HEK293T (cell line): ENCODE data around the gene ARHGEF16.

Source experiments
- CTCF ChIA-PET: fragments of 350-600 bp; formaldehyde crosslinking; extraction: SDS; loops from one replicate; lab custom pipeline; 2021; ENCODE audit warnings: antibody characterized with exemption, inconsistent platforms; lab: Yijun Ruan, JAX
- POLR2A ChIA-PET: fragments of 350-600 bp; formaldehyde crosslinking; extraction: SDS; loops from one replicate; lab custom pipeline; 2020; ENCODE audit warnings: antibody characterized with exemption, inconsistent platforms; lab: Yijun Ruan, JAX
- DNase-seq: peaks from one replicate; pipeline ENCODE4 v3.0.0; 2012; ENCODE audit warnings: mixed read lengths; ENCODE audit errors: extremely low spot score
- ARNT ChIP-seq: fragments of 450-650 bp; IDR thresholded peaks from 2 replicates; pipeline ENCODE4 v1.6.1; 2017; ENCODE audit warnings: mild to moderate bottlenecking
- BHLHE40 ChIP-seq: fragments of 450-650 bp; IDR thresholded peaks from 2 replicates; pipeline ENCODE4 v1.6.1; 2016; ENCODE audit warnings: mild to moderate bottlenecking, moderate library complexity, borderline replicate concordance
- CTBP1 ChIP-seq: fragments of 450-650 bp; IDR thresholded peaks from 2 replicates; pipeline ENCODE4 v1.6.1; 2016; ENCODE audit warnings: borderline replicate concordance
- ELF4 ChIP-seq: fragments of 450-650 bp; IDR thresholded peaks from 2 replicates; pipeline ENCODE4 v1.6.1; 2017; ENCODE audit warnings: antibody characterized with exemption
- FOXA1 ChIP-seq: fragments of 450-650 bp; IDR thresholded peaks from 2 replicates; pipeline ENCODE4 v1.6.1; 2016; ENCODE audit warnings: mild to moderate bottlenecking
- FOXK2 ChIP-seq: fragments of 450-650 bp; IDR thresholded peaks from 2 replicates; pipeline ENCODE4 v1.6.1; 2016; ENCODE audit warnings: mild to moderate bottlenecking
- FOXM1 ChIP-seq: fragments of 450-650 bp; IDR thresholded peaks from 2 replicates; pipeline ENCODE4 v1.6.1; 2017; ENCODE audit warnings: mild to moderate bottlenecking, borderline replicate concordance
- HDGF ChIP-seq: fragments of 450-650 bp; IDR thresholded peaks from 2 replicates; pipeline ENCODE4 v1.6.1; 2017; ENCODE audit warnings: antibody characterized with exemption, borderline replicate concordance
- L3MBTL2 ChIP-seq: fragments of 450-650 bp; conservative IDR thresholded peaks from 2 replicates; pipeline ENCODE4 v1.6.1; 2016; ENCODE audit warnings: mild to moderate bottlenecking
- LEF1 ChIP-seq: fragments of 450-650 bp; IDR thresholded peaks from 2 replicates; pipeline ENCODE4 v1.6.1; 2017; ENCODE audit warnings: mild to moderate bottlenecking, borderline replicate concordance
- NFRKB ChIP-seq: fragments of 450-650 bp; IDR thresholded peaks from 2 replicates; pipeline ENCODE4 v1.6.1; 2016; ENCODE audit warnings: mild to moderate bottlenecking, moderate library complexity
- SP1 ChIP-seq: fragments of 450-650 bp; IDR thresholded peaks from 2 replicates; pipeline ENCODE4 v1.6.1; 2017
- SUZ12 ChIP-seq: fragments of 450-650 bp; IDR thresholded peaks from 2 replicates; pipeline ENCODE4 v1.6.1; 2016; ENCODE audit warnings: mild to moderate bottlenecking
- TARDBP ChIP-seq: fragments of 450-650 bp; IDR thresholded peaks from 2 replicates; pipeline ENCODE4 v1.6.1; 2016
- ZNF384 ChIP-seq: fragments of 450-650 bp; IDR thresholded peaks from 2 replicates; pipeline ENCODE4 v1.6.1; 2016
- TF ChIP-seq, protein P1 (sequence below): fragments of 450-650 bp; IDR thresholded peaks from 2 replicates; pipeline ENCODE4 v1.6.1; 2016

Gene ARHGEF16

GRCh38 chr1:3503525-3503886 lies 49.0 kb downstream of the ARHGEF16 start:
- DNase-seq, result no peak
- TF ChIP-seq SUZ12, result no peak
- TF ChIP-seq, protein P1, sequence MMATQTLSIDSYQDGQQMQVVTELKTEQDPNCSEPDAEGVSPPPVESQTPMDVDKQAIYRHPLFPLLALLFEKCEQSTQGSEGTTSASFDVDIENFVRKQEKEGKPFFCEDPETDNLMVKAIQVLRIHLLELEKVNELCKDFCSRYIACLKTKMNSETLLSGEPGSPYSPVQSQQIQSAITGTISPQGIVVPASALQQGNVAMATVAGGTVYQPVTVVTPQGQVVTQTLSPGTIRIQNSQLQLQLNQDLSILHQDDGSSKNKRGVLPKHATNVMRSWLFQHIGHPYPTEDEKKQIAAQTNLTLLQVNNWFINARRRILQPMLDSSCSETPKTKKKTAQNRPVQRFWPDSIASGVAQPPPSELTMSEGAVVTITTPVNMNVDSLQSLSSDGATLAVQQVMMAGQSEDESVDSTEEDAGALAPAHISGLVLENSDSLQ, result no peak
- TF ChIP-seq ZNF384, result no peak
- no peak for TF ChIP-seq FOXM1
- TF ChIP-seq HDGF, result no peak
- TF ChIP-seq TARDBP, result no peak
- TF ChIP-seq ARNT, result no peak
- TF ChIP-seq FOXK2, result no peak
- ChIA-PET POLR2A (no interaction called here), CTCF (no interaction called here)

GRCh38 chr1:3504151-3504821 lies 49.8 kb downstream of the ARHGEF16 start:
- CTCF ChIA-PET, result no interaction called here
- TF ChIP-seq LEF1 (no peak), NFRKB (no peak)
- POLR2A ChIA-PET, result no interaction called here
- no peak for DNase-seq

- POLR2A ChIA-PET, result no interaction called here
Measured at GRCh38 chr1:3504822-3505153, 50.3 kb downstream of the ARHGEF16 start.

GRCh38 chr1:3505161-3505560 lies 50.7 kb downstream of the ARHGEF16 start:
- TF ChIP-seq ELF4, result no peak
- no peak for TF ChIP-seq FOXM1
- TF ChIP-seq HDGF, result no peak
- TF ChIP-seq SP1, result no peak
- TF ChIP-seq NFRKB, result no peak
- TF ChIP-seq ZNF384, result no peak
- TF ChIP-seq TARDBP, result no peak
- TF ChIP-seq LEF1, result no peak
- TF ChIP-seq FOXA1, result no peak
- TF ChIP-seq, protein P1, result no peak
- no peak for TF ChIP-seq BHLHE40
- TF ChIP-seq ARNT, result no peak
- TF ChIP-seq FOXK2, result no peak
- no peak for TF ChIP-seq CTBP1
- no peak for TF ChIP-seq SUZ12
- no peak for TF ChIP-seq L3MBTL2
- ChIA-PET CTCF (no interaction called here), POLR2A (no interaction called here)
- DNase-seq, result no peak

More at GRCh38 chr1:3504822-3505153, 50.3 kb downstream of the ARHGEF16 start:
- CTCF ChIA-PET, result no interaction called here
- TF ChIP-seq FOXK2 (no peak), ZNF384 (no peak), ARNT (no peak)
- no peak for DNase-seq

GRCh38 chr1:3506041-3506440 lies 51.6 kb downstream of the ARHGEF16 start:
- no peak for DNase-seq
- ChIA-PET CTCF (interaction anchor here (0.5 to 1.5 kb wide), 3 partner anchors 15 to 113 kb away, joined by 3 read pairs; no protein-coding TSS in a partner anchor), POLR2A (no interaction called here)
- no peak for TF ChIP-seq FOXA1
- TF ChIP-seq, protein P1, result no peak
- TF ChIP-seq L3MBTL2, result no peak
- TF ChIP-seq LEF1, result no peak
- no peak for TF ChIP-seq ZNF384
- no peak for TF ChIP-seq ELF4
- TF ChIP-seq FOXK2, result no peak
- TF ChIP-seq SP1, result no peak
- no peak for TF ChIP-seq TARDBP
- TF ChIP-seq NFRKB, result no peak

- TF ChIP-seq L3MBTL2 (no peak), FOXK2 (no peak), TARDBP (no peak), FOXM1 (no peak), ARNT (no peak), ZNF384 (no peak), BHLHE40 (no peak), LEF1 (no peak), HDGF (no peak), FOXA1 (no peak)
- TF ChIP-seq, protein P1, result no peak
- DNase-seq, result no peak
- ChIA-PET CTCF (interaction anchor here (1.5 kb wide), 2 partner anchors 16 to 112 kb away, joined by 3 read pairs; no protein-coding TSS in a partner anchor), POLR2A (no interaction called here)
Measured at GRCh38 chr1:3506943-3507342, 52.5 kb downstream of the ARHGEF16 start.
